ENCODE data around the gene RRP1B.
"Not testable (repeated sequence)": the region's sequence is repeated elsewhere in the genome, so short reads cannot be mapped to it uniquely, and the experiment has no call there.

Gene RRP1B

GRCh38 chr21:43699933-43700599, 40.7 kb downstream of the RRP1B start:
- DNase-seq (ENCODE audit: low spot score) = no peak

- no peak for DNase-seq (ENCODE audit: low spot score)
Observed at GRCh38 chr21:43701936-43702784, 42.8 kb downstream of the RRP1B start.

- DNase-seq (ENCODE audit: low spot score) = no peak
Observed at GRCh38 chr21:43702785-43703034, 43.4 kb downstream of the RRP1B start.

GRCh38 chr21:43703035-43703880, 43.9 kb downstream of the RRP1B start:
- DNase-seq (ENCODE audit: low spot score) = no peak

- DNase-seq (ENCODE audit: low spot score) = no peak
Observed at GRCh38 chr21:43707462-43707861, 48.1 kb downstream of the RRP1B start.

GRCh38 chr21:43708745-43709381, 49.5 kb downstream of the RRP1B start:
- DNase-seq (ENCODE audit: low spot score) = no peak

- no peak for DNase-seq (ENCODE audit: low spot score)
Observed at GRCh38 chr21:43712268-43712942, 53.0 kb downstream of the RRP1B start.

- DNase-seq (ENCODE audit: low spot score) = not testable (repeated sequence)
Observed at GRCh38 chr21:43713123-43713522, 53.8 kb downstream of the RRP1B start.

GRCh38 chr21:43716376-43717165, 57.2 kb downstream of the RRP1B start:
- DNase-seq (ENCODE audit: low spot score) = no peak

GRCh38 chr21:43717166-43717853, 58.0 kb downstream of the RRP1B start:
- no peak for DNase-seq (ENCODE audit: low spot score)

- DNase-seq (ENCODE audit: low spot score) = no peak
Observed at GRCh38 chr21:43717967-43718871, 58.9 kb downstream of the RRP1B start.

- peak; percentile 65 for DNase-seq (ENCODE audit: low spot score)
Observed at GRCh38 chr21:43718872-43719747, 59.8 kb downstream of the RRP1B start, which contains the start of gene PDXK. Gene PDXK (plus strand): TSS chr21:43719129. CDS start chr21:43719295, 166 bp downstream.

- no peak for DNase-seq (ENCODE audit: low spot score)
Observed at GRCh38 chr21:43719748-43720538, 60.6 kb downstream of the RRP1B start.

- DNase-seq (ENCODE audit: low spot score) = no peak
Observed at GRCh38 chr21:43720539-43721166, 61.3 kb downstream of the RRP1B start.

- no peak for DNase-seq (ENCODE audit: low spot score)
Observed at GRCh38 chr21:43721206-43721605, 61.8 kb downstream of the RRP1B start.

- DNase-seq (ENCODE audit: low spot score) = no peak
Observed at GRCh38 chr21:43721939-43722338, 62.6 kb downstream of the RRP1B start.

- no peak for DNase-seq (ENCODE audit: low spot score)
Observed at GRCh38 chr21:43723648-43724047, 64.3 kb downstream of the RRP1B start.

Measured in HuH-7.5 (cell line).